H9 (cell line): Measurements from ENCODE around the gene KDM5B. TPM values are rescaled to one million over a fixed set of nuclear protein-coding genes. Genes with fewer than 3 reads are reported as not detected.

Source experiments
- DNase-seq: peaks from one replicate; pipeline ENCODE4 v3.0.0-alpha.2; 2017
- H2AFZ ChIP-seq: one replicate; pipeline ENCODE4 v1.6.1; 2013; ENCODE audit warnings: mild to moderate bottlenecking, low read length, control low read depth, moderate library complexity
- H2AK5ac ChIP-seq: 2 replicates; pipeline ENCODE4 v1.6.1; 2013; ENCODE audit warnings: low read length, control low read depth, mixed read lengths; ENCODE audit not compliant: insufficient read length
- H2BK120ac ChIP-seq: one replicate; pipeline ENCODE4 v1.6.1; 2013; ENCODE audit warnings: low read depth, mild to moderate bottlenecking, low read length, control low read depth, inconsistent platforms; ENCODE audit not compliant: poor library complexity, severe bottlenecking
- H2BK12ac ChIP-seq: 2 replicates; pipeline ENCODE4 v1.6.1; 2013; ENCODE audit warnings: low read length, control low read depth, mixed read lengths, low read depth; ENCODE audit not compliant: insufficient read length
- H2BK15ac ChIP-seq: 2 replicates; pipeline ENCODE4 v1.6.1; 2013; ENCODE audit warnings: low read depth, low read length, control low read depth
- H2BK20ac ChIP-seq: one replicate; pipeline ENCODE4 v1.6.1; 2013; ENCODE audit warnings: low read depth, mild to moderate bottlenecking, low read length, control low read depth, inconsistent platforms; ENCODE audit not compliant: poor library complexity, severe bottlenecking
- H2BK5ac ChIP-seq: 2 replicates; pipeline ENCODE4 v1.6.1; 2013; ENCODE audit warnings: low read length, control low read depth, mixed read lengths; ENCODE audit not compliant: insufficient read length
- H3K14ac ChIP-seq: 2 replicates; pipeline ENCODE4 v1.6.1; 2013; ENCODE audit warnings: low read length, control low read depth; ENCODE audit not compliant: insufficient read depth
- H3K18ac ChIP-seq: 2 replicates; pipeline ENCODE4 v1.6.1; 2013; ENCODE audit warnings: low read depth, mild to moderate bottlenecking, mixed read lengths, low read length, control low read depth; ENCODE audit not compliant: insufficient read length
- H3K23ac ChIP-seq: 2 replicates; pipeline ENCODE4 v1.6.1; 2013; ENCODE audit warnings: low read length, control low read depth, mixed read lengths, low read depth; ENCODE audit not compliant: insufficient read length
- H3K23me2 ChIP-seq: 2 replicates; pipeline ENCODE4 v1.6.1; 2013; ENCODE audit warnings: low read depth, mild to moderate bottlenecking, mixed read lengths, low read length, control low read depth; ENCODE audit not compliant: insufficient read length, poor library complexity, severe bottlenecking
- H3K27ac ChIP-seq: 2 replicates; pipeline ENCODE4 v1.5.1; 2013; ENCODE audit warnings: low read length, control low read depth, mixed read lengths, low read depth; ENCODE audit not compliant: insufficient read length
- H3K27me3 ChIP-seq: 2 replicates; pipeline ENCODE4 v1.6.1; 2013; ENCODE audit warnings: low read length, control low read depth, inconsistent platforms; ENCODE audit not compliant: insufficient read depth
- H3K4ac ChIP-seq: 2 replicates; pipeline ENCODE4 v1.6.1; 2013; ENCODE audit warnings: low read depth, mild to moderate bottlenecking, control low read depth, inconsistent platforms, low read length, moderate library complexity
- H3K4me1 ChIP-seq: 2 replicates; pipeline ENCODE4 v1.6.1; 2013; ENCODE audit warnings: low read length, control low read depth, inconsistent platforms; ENCODE audit not compliant: insufficient read depth
- H3K4me2 ChIP-seq: 2 replicates; pipeline ENCODE4 v1.6.1; 2013; ENCODE audit warnings: low read length, control low read depth, mixed read lengths; ENCODE audit not compliant: insufficient read length, insufficient read depth
- H3K56ac ChIP-seq: 2 replicates; pipeline ENCODE4 v1.6.1; 2013; ENCODE audit warnings: low read depth, mild to moderate bottlenecking, mixed read lengths, low read length, control low read depth; ENCODE audit not compliant: insufficient read length
- H3K79me1 ChIP-seq: 2 replicates; pipeline ENCODE4 v1.6.1; 2013; ENCODE audit warnings: low read depth, mild to moderate bottlenecking, moderate library complexity, low read length, control low read depth, inconsistent platforms; ENCODE audit not compliant: insufficient read depth, poor library complexity, severe bottlenecking
- H3K79me2 ChIP-seq: 2 replicates; pipeline ENCODE4 v1.6.1; 2013; ENCODE audit warnings: low read length, control low read depth, inconsistent platforms; ENCODE audit not compliant: insufficient read depth
- H3K9ac ChIP-seq: 2 replicates; pipeline ENCODE4 v1.6.1; 2013; ENCODE audit warnings: low read length, control low read depth, mixed read lengths; ENCODE audit not compliant: insufficient read length; ENCODE audit errors: extremely low read depth
- H3K9me3 ChIP-seq: one replicate; pipeline ENCODE4 v1.6.1; 2013; ENCODE audit warnings: low read depth, low read length, inconsistent platforms; ENCODE audit not compliant: control insufficient read depth
- H3T11ph ChIP-seq: one replicate; pipeline ENCODE4 v1.6.1; 2013; ENCODE audit warnings: mild to moderate bottlenecking, low read length, control low read depth, inconsistent platforms
- H4K20me1 ChIP-seq: one replicate; pipeline ENCODE4 v1.6.1; 2013; ENCODE audit not compliant: control insufficient read depth, insufficient read length, insufficient read depth
- H4K5ac ChIP-seq: 2 replicates; pipeline ENCODE4 v1.6.1; 2013; ENCODE audit warnings: low read depth, mild to moderate bottlenecking, mixed read lengths, low read length, control low read depth; ENCODE audit not compliant: insufficient read length
- H4K8ac ChIP-seq: replicated peaks from 2 replicates; pipeline ENCODE4 v1.6.1; 2013; ENCODE audit warnings: low read length, control low read depth, mixed read lengths, low read depth; ENCODE audit not compliant: insufficient read length
- H4K91ac ChIP-seq: 2 replicates; pipeline ENCODE4 v1.6.1; 2013; ENCODE audit warnings: low read depth, mild to moderate bottlenecking, moderate library complexity, mixed read lengths, low read length, control low read depth; ENCODE audit not compliant: insufficient read length
- H3K27ac Mint-ChIP-seq, 3 experiments: 2 replicates in 2 of 3; 3 replicates in 1 of 3; pipeline ENCODE4 v1.8.0; 2020 to 2021; ENCODE audit warnings: mixed read lengths in 3 of 3, mild to moderate bottlenecking in 1 of 3, moderate library complexity in 1 of 3
- H3K27me3 Mint-ChIP-seq: 2 replicates; pipeline ENCODE4 v1.8.0; 2021; ENCODE audit warnings: low read depth, mild to moderate bottlenecking, moderate library complexity, mixed read lengths
- H3K36me3 Mint-ChIP-seq, 3 experiments: 2 replicates in 2 of 3; 3 replicates in 1 of 3; pipeline ENCODE4 v1.8.0; 2020 to 2021; ENCODE audit warnings: low read depth in 3 of 3, mixed read lengths in 3 of 3; ENCODE audit not compliant: insufficient read depth in 1 of 3
- H3K4me1 Mint-ChIP-seq, 2 experiments: 2 replicates each; pipeline ENCODE4 v1.8.0; 2020; ENCODE audit warnings: mixed read lengths in 2 of 2
- H3K4me3 Mint-ChIP-seq, 2 experiments: 2 replicates in 1 of 2; 3 replicates in 1 of 2; pipeline ENCODE4 v1.8.0; 2020 to 2021; ENCODE audit warnings: mild to moderate bottlenecking in 2 of 2, mixed read lengths in 2 of 2, moderate library complexity in 1 of 2
- H3K9me3 Mint-ChIP-seq, 2 experiments: 2 replicates in 1 of 2; 3 replicates in 1 of 2; pipeline ENCODE4 v1.8.0; 2020; ENCODE audit warnings: mild to moderate bottlenecking in 2 of 2, mixed read lengths in 2 of 2, moderate library complexity in 1 of 2
- CTCF ChIP-seq: fragments of 200-600 bp; sonication (generic); conservative IDR thresholded peaks from 3 replicates; pipeline ENCODE4 v1.8.0; 2021; ENCODE audit warnings: antibody characterized with exemption, mild to moderate bottlenecking
- WGBS: extraction: QIAGEN DNeasy Blood & Tissue Kit; methylation state at CpG from one replicate; pipeline ENCODE4 v1.1.7; 2013; ENCODE audit warnings: missing lambda C conversion rate, low lambda C conversion rate, mixed read lengths; ENCODE audit not compliant: insufficient read length; ENCODE audit errors: extremely low coverage; 5-methylcytosine and 5-hydroxymethylcytosine counted together
- total RNA-seq: library from RNA; stranded (reverse); gene quantifications from 2 replicates; pipeline ENCODE4 v1.2.1, GENCODE V29; 2021

Gene KDM5B
- total RNA-seq, 1 experiment from 2014 or later, result 210 TPM

GRCh38 chr1:202683029-202683428 is 125.2 kb downstream of the KDM5B start:
- H3K27me3 ChIP-seq, result no peaks in the 10 kb centered on the region
- H3K18ac ChIP-seq, result no peak overlapping the region
- Mint-ChIP-seq H3K4me3 (no peak overlapping the region), H3K36me3 (peaks cover 3 to 5% (median 4%) of the 10 kb centered on the region in 3 experiments; a peak in 3 of 7 replicates), H3K27me3 (no peaks in the 10 kb centered on the region), H3K27ac (no peak overlapping the region), H3K9me3 (peaks cover 0 to 4% of the 10 kb centered on the region in 2 experiments; a peak in 3 of 5 replicates), H3K4me1 (peaks cover 21 to 56% of the 10 kb centered on the region in 2 experiments)
- H2BK5ac ChIP-seq, result no peak overlapping the region
- H3K4me2 ChIP-seq, result no peak overlapping the region
- H4K8ac ChIP-seq, result no peak overlapping the region
- H3T11ph ChIP-seq, result no peak overlapping the region
- H2BK15ac ChIP-seq, result no peak overlapping the region
- no peak overlapping the region for H2AK5ac ChIP-seq
- no peak overlapping the region for H3K23ac ChIP-seq
- no peak overlapping the region for H2BK12ac ChIP-seq
- no peak overlapping the region for H3K14ac ChIP-seq
- no peak overlapping the region for H2AFZ ChIP-seq
- no peak overlapping the region for H2BK120ac ChIP-seq
- H4K20me1 ChIP-seq, result no peaks in the 10 kb centered on the region
- no peak for DNase-seq
- TF ChIP-seq CTCF, result no peak
- no peaks in the 10 kb centered on the region for H3K79me1 ChIP-seq
- H3K4me1 ChIP-seq, result peaks cover 4% of the 10 kb centered on the region; the same call in 1 of the 2 replicates
- no CpG with 5 or more reads among the region's 4 CpGs for WGBS
- no peaks in the 10 kb centered on the region for H3K23me2 ChIP-seq
- H3K56ac ChIP-seq, result no peak overlapping the region
- no peaks in the 10 kb centered on the region for H3K9me3 ChIP-seq
- H4K91ac ChIP-seq, result no peak overlapping the region
- no peak overlapping the region for H3K27ac ChIP-seq
- no peaks in the 10 kb centered on the region for H3K79me2 ChIP-seq
- no peak overlapping the region for H2BK20ac ChIP-seq
- H3K4ac ChIP-seq, result no peak overlapping the region
- H4K5ac ChIP-seq, result no peak overlapping the region
- H3K9ac ChIP-seq, result no peak overlapping the region
